HEK293 (cell line): ENCODE measurements around the gene SLC25A26.

Experiments used
- CTCF ChIA-PET: fragments of 350-600 bp; formaldehyde crosslinking; extraction: SDS; loops from one replicate; lab custom pipeline; 2021; ENCODE audit warnings: antibody characterized with exemption; lab: Yijun Ruan, JAX
- POLR2A ChIA-PET: fragments of 300-600 bp; formaldehyde crosslinking; extraction: SDS; loops from one replicate; lab custom pipeline; 2020; ENCODE audit warnings: antibody characterized with exemption, inconsistent platforms; lab: Yijun Ruan, JAX
- H3K27ac ChIP-seq: fragments of 200-500 bp; sonication (Bioruptor generic); 2 replicates; pipeline ENCODE4 v1.5.1; 2014; ENCODE audit warnings: low read depth, low read length, control low read depth, inconsistent platforms; ENCODE audit errors: extremely low read depth
- H3K36me3 ChIP-seq, 2 experiments: fragments of 200-500 bp in 1 of 2; sonication (Bioruptor generic) in 1 of 2; 1 replicate in 1 of 2; 2 replicates in 1 of 2; pipeline ENCODE4 v1.5.1; 2014 to 2017; ENCODE audit warnings: inconsistent platforms in 2 of 2, low read length in 2 of 2; ENCODE audit not compliant: control insufficient read depth in 2 of 2, insufficient read depth in 1 of 2
- H3K4me1 ChIP-seq: fragments of 200-500 bp; sonication (Bioruptor generic); 2 replicates; pipeline ENCODE4 v1.5.1; 2014; ENCODE audit warnings: mild to moderate bottlenecking, low read length, inconsistent platforms; ENCODE audit not compliant: control insufficient read depth, insufficient read depth
- H3K4me3 ChIP-seq: 2 replicates; pipeline ENCODE4 v1.5.1; 2011; ENCODE audit warnings: low read depth, mild to moderate bottlenecking, control low read depth, low read length, moderate library complexity
- H3K9me3 ChIP-seq: fragments of 200-500 bp; sonication (Bioruptor generic); 2 replicates; pipeline ENCODE4 v1.5.1; 2014; ENCODE audit warnings: low read depth, low read length, inconsistent platforms; ENCODE audit not compliant: control insufficient read depth, insufficient read depth
- BCL6B ChIP-seq: fragments of 450-650 bp; formaldehyde crosslinking; IDR thresholded peaks from 2 replicates; pipeline ENCODE4 v1.5.1; 2017; ENCODE audit warnings: missing biosample characterization, missing genetic modification characterization
- EGR2 ChIP-seq: fragments of 450-650 bp; formaldehyde crosslinking; IDR thresholded peaks from 2 replicates; pipeline ENCODE4 v1.5.1; 2016; ENCODE audit warnings: low read depth, missing biosample characterization, missing genetic modification characterization
- ELK4 ChIP-seq: IDR thresholded peaks from 2 replicates; pipeline ENCODE4 v1.6.1; 2011; ENCODE audit warnings: mild to moderate bottlenecking, low read depth, low read length, borderline replicate concordance
- HOXD13 ChIP-seq: sonication (generic); formaldehyde crosslinking; IDR thresholded peaks from 2 replicates; pipeline ENCODE4 v1.8.0; 2022; ENCODE audit warnings: missing genetic modification reagents, borderline replicate concordance
- PATZ1 ChIP-seq: fragments of 450-650 bp; formaldehyde crosslinking; IDR thresholded peaks from 2 replicates; pipeline ENCODE4 v1.5.1; 2016; ENCODE audit warnings: missing biosample characterization, missing genetic modification characterization
- TRIM28 ChIP-seq: IDR thresholded peaks from 2 replicates; pipeline ENCODE4 v1.6.1; 2011; ENCODE audit warnings: low read length, control low read depth, borderline replicate concordance
- ZBTB6 ChIP-seq: fragments of 450-650 bp; formaldehyde crosslinking; IDR thresholded peaks from 2 replicates; pipeline ENCODE4 v1.5.1; 2017; ENCODE audit warnings: missing biosample characterization, missing genetic modification characterization
- ZFP3 ChIP-seq: fragments of 450-650 bp; formaldehyde crosslinking; IDR thresholded peaks from 2 replicates; pipeline ENCODE4 v1.5.1; 2016; ENCODE audit warnings: low read depth, missing biosample characterization, missing genetic modification characterization
- ZNF112 ChIP-seq: fragments of 450-650 bp; formaldehyde crosslinking; IDR thresholded peaks from 2 replicates; pipeline ENCODE4 v1.5.0; 2017; ENCODE audit warnings: missing biosample characterization, missing genetic modification characterization
- ZNF138 ChIP-seq: fragments of 450-650 bp; formaldehyde crosslinking; IDR thresholded peaks from 2 replicates; pipeline ENCODE4 v1.5.1; 2016; ENCODE audit warnings: missing biosample characterization, missing genetic modification characterization, borderline replicate concordance
- ZNF146 ChIP-seq: fragments of 450-650 bp; formaldehyde crosslinking; IDR thresholded peaks from 2 replicates; pipeline ENCODE4 v1.5.1; 2016; ENCODE audit warnings: missing biosample characterization, missing genetic modification characterization
- ZNF169 ChIP-seq: fragments of 450-650 bp; formaldehyde crosslinking; IDR thresholded peaks from 2 replicates; pipeline ENCODE4 v1.5.1; 2016; ENCODE audit warnings: missing biosample characterization, missing genetic modification characterization
- ZNF248 ChIP-seq: fragments of 450-650 bp; formaldehyde crosslinking; IDR thresholded peaks from 2 replicates; pipeline ENCODE4 v1.5.1; 2017; ENCODE audit warnings: missing biosample characterization, missing genetic modification characterization
- ZNF341 ChIP-seq: fragments of 450-650 bp; formaldehyde crosslinking; IDR thresholded peaks from 2 replicates; pipeline ENCODE4; 2016; ENCODE audit warnings: low read depth, missing biosample characterization, missing genetic modification characterization
- ZNF362 ChIP-seq: fragments of 450-650 bp; formaldehyde crosslinking; IDR thresholded peaks from 2 replicates; pipeline ENCODE4 v1.5.1; 2016; ENCODE audit warnings: missing biosample characterization, missing genetic modification characterization
- ZNF37A ChIP-seq: fragments of 450-650 bp; IDR thresholded peaks from 2 replicates; pipeline ENCODE4 v1.5.1; 2018; ENCODE audit warnings: missing biosample characterization, missing genetic modification characterization
- ZNF48 ChIP-seq: fragments of 450-650 bp; formaldehyde crosslinking; IDR thresholded peaks from 2 replicates; pipeline ENCODE4 v1.5.1; 2016; ENCODE audit warnings: missing biosample characterization, missing genetic modification characterization
- ZNF596 ChIP-seq: fragments of 450-650 bp; IDR thresholded peaks from 2 replicates; pipeline ENCODE4 v1.5.0; 2018; ENCODE audit warnings: missing biosample characterization, mild to moderate bottlenecking, missing genetic modification characterization, moderate library complexity
- ZNF660 ChIP-seq: fragments of 450-650 bp; IDR thresholded peaks from 2 replicates; pipeline ENCODE4 v1.5.1; 2018; ENCODE audit warnings: missing biosample characterization, mild to moderate bottlenecking, missing genetic modification characterization
- ZNF664 ChIP-seq: fragments of 450-650 bp; formaldehyde crosslinking; IDR thresholded peaks from 2 replicates; pipeline ENCODE4 v1.5.1; 2016; ENCODE audit warnings: missing biosample characterization, missing genetic modification characterization
- ZNF792 ChIP-seq: fragments of 450-650 bp; formaldehyde crosslinking; IDR thresholded peaks from 2 replicates; pipeline ENCODE4 v1.5.1; 2016; ENCODE audit warnings: missing biosample characterization, missing genetic modification characterization

Gene SLC25A26

GRCh38 chr3:66409771-66410754 lies 189.3 kb downstream of the SLC25A26 start (continued):
- no peak for TF ChIP-seq ZNF341 (tag by site-specific recombination)
- no peak for TF ChIP-seq ZNF138 (tag by site-specific recombination)
- TF ChIP-seq ZNF146 (tag by site-specific recombination), result no peak

GRCh38 chr3:66410976-66411375 lies 190.2 kb downstream of the SLC25A26 start:
- POLR2A ChIA-PET, result no interaction called here
- H3K9me3 ChIP-seq, result no peaks in the 10 kb centered on the region
- no peak overlapping the region for H3K4me3 ChIP-seq
- no peak overlapping the region for H3K27ac ChIP-seq
- H3K4me1 ChIP-seq, result no peaks in the 10 kb centered on the region
- TF ChIP-seq ZNF664 (no peak), EGR2 (tag by site-specific recombination) (no peak), ZNF37A (tag by site-specific recombination) (no peak), ZBTB6 (tag by site-specific recombination) (no peak), ZNF362 (tag by site-specific recombination) (no peak), PATZ1 (tag by site-specific recombination) (no peak), ZNF341 (tag by site-specific recombination) (no peak), ZNF660 (no peak), TRIM28 (no peak), ZNF596 (no peak), ZNF112 (no peak), ZFP3 (tag by site-specific recombination) (no peak), ZNF248 (tag by site-specific recombination) (no peak), ZNF169 (tag by site-specific recombination) (no peak), ZNF792 (tag by site-specific recombination) (no peak), HOXD13 (no peak), ZNF48 (tag by site-specific recombination) (no peak), BCL6B (tag by site-specific recombination) (no peak), ELK4 (no peak)
- peaks cover 0 to 80% of the 10 kb centered on the region in 2 experiments; a peak in 1 of 3 replicates for H3K36me3 ChIP-seq
- CTCF ChIA-PET, result interaction anchor here (1.6 kb wide), 1 partner anchor 405 kb away, joined by 4 read pairs; no protein-coding TSS in a partner anchor
